ENCODE measurements around the gene B4GALT3. TPM values are rescaled to one million over a fixed set of nuclear protein-coding genes. Genes with fewer than 3 reads are reported as not detected.

Gene B4GALT3
- total and polyA plus RNA-seq, 2 of the 8 experiments (the other 6 are each of a cell fraction or from before 2014, with no cell fraction given): 42.3 to 43.0 TPM

DNA sequence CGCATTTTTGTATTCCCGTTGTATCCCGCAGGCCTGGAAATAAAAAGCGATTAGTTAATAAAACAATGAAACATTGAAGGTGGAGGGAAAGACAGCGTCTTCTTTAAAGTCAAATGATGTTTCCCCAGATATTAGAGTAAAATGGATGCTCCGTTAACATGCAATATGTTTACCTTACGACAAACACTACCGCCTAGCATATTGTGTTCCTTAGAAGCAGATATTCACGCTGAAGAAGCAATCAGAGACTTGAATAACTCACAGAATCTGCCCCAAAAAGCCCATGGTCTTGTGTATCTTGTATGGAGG, 583 bp upstream of the B4GALT3 start:
- no peak overlapping the region for H3K14ac ChIP-seq (ENCODE audit: insufficient read length)
- peaks cover 0 to 6% of the 10 kb centered on the region in 2 experiments for H4K20me1 ChIP-seq (replicated peaks in 1 of 2; ENCODE audit: control insufficient read depth in 1 of 2, insufficient read depth in 2 of 2, low read length in 2 of 2)
- H4K5ac ChIP-seq (ENCODE audit: insufficient read length, low read depth, low read length): no peak overlapping the region
- no peak overlapping the region for H3K56ac ChIP-seq (replicated peaks; ENCODE audit: insufficient read length, low read depth, low read length)
- H3K79me1 ChIP-seq (ENCODE audit: low read depth, low read length): peaks cover 4% of the 10 kb centered on the region
- H3K4me1 ChIP-seq (replicated peaks in 1 of 4; ENCODE audit: control insufficient read depth in 3 of 4, insufficient read depth in 4 of 4, low read length in 3 of 4): peaks cover 0 to 13% (median under 1%) of the 10 kb centered on the region in 4 experiments; a peak in 3 of 7 replicates
- 0 out of 2 replicates have a peak overlapping the region, but pooled peaks have one; percentile 84 for H4K8ac ChIP-seq (ENCODE audit: extremely low read depth, insufficient read depth, low read length)
- H2BK5ac ChIP-seq (ENCODE audit: low read depth, low read length): peak overlapping the region; percentile 99; the same call in 1 of the 2 replicates
- H2AFZ ChIP-seq (ENCODE audit: low read length): peak overlapping the region; percentile 55
- H3K23ac ChIP-seq (ENCODE audit: insufficient read length): no peak overlapping the region
- peaks cover 5 to 25% (median 12%) of the 10 kb centered on the region in 4 experiments; a peak in 5 of 8 replicates for H3K36me3 ChIP-seq (ENCODE audit: control insufficient read depth in 2 of 4, insufficient read depth in 4 of 4, low read length in 3 of 4)
- H4K91ac ChIP-seq (replicated peaks; ENCODE audit: insufficient read length, low read length): no peak overlapping the region
- H3K9ac ChIP-seq (replicated peaks in 1 of 4; ENCODE audit: extremely low read depth in 1 of 4, low read depth in 3 of 4, low read length in 3 of 4): no peak overlapping the region; a peak in 1 of 7 replicates
- H3K79me2 ChIP-seq (ENCODE audit: control insufficient read depth in 1 of 2, insufficient read depth in 2 of 2, low read length in 2 of 2): peaks cover 0 to 4% of the 10 kb centered on the region in 2 experiments; a peak in 1 of 4 replicates
- peak overlapping the region; percentile 61 to 93 for H3K4me2 ChIP-seq (ENCODE audit: insufficient read depth in 1 of 2, low read depth in 2 of 2, low read length in 2 of 2)
- FAIRE-seq: no peak
- ChIA-PET CTCF (ENCODE audit: partially characterized antibody) (interaction anchor here (0.9 to 2.5 kb wide), 2 partner anchors 14 to 1309 kb away, joined by 3 to 11 read pairs; no protein-coding TSS in a partner anchor), POLR2A (ENCODE audit: partially characterized antibody) (interaction anchor here (0.7 to 4.0 kb wide), 7 partner anchors 11 to 262 kb away, joined by 3 to 51 read pairs (median 11); partner anchors contain the start of genes ADAMTS4, DEDD, F11R and NDUFS2)
- no peak overlapping the region for H3K4ac ChIP-seq (replicated peaks; ENCODE audit: insufficient read length, low read depth, low read length)
- no peak overlapping the region; the same call in 1 of the 2 replicates for H2BK15ac ChIP-seq (ENCODE audit: low read length)
- H2AK5ac ChIP-seq (ENCODE audit: low read depth, low read length): no peak overlapping the region
- H3K23me2 ChIP-seq (ENCODE audit: low read depth, low read length): peaks cover 2% of the 10 kb centered on the region; the same call in 1 of the 2 replicates
- no peak overlapping the region for H3K18ac ChIP-seq (ENCODE audit: extremely low read depth, low read length)
- H2BK12ac ChIP-seq (ENCODE audit: low read depth, low read length): peak overlapping the region; percentile 83; the same call in 1 of the 2 replicates
- H3K9me3 ChIP-seq (ENCODE audit: insufficient read depth in 2 of 2, low read depth in 1 of 2, low read length in 1 of 2): no peaks in the 10 kb centered on the region
- peak overlapping the region; percentile 66 to 96 (median 84); a peak in 6 of 8 replicates for H3K4me3 ChIP-seq (ENCODE audit: extremely low read depth in 1 of 4, insufficient read depth in 2 of 4, low read depth in 3 of 4, low read length in 4 of 4)
- no peaks in the 10 kb centered on the region for H3K27me3 ChIP-seq (replicated peaks in 1 of 4; ENCODE audit: control insufficient read depth in 3 of 4, extremely low read depth in 1 of 4, insufficient read depth in 3 of 4, low read length in 3 of 4)
- no peak overlapping the region for H3K27ac ChIP-seq (ENCODE audit: low read depth, low read length)
- WGBS, 2 experiments (ENCODE audit: extremely low coverage in 1 of 2, insufficient coverage in 1 of 2, insufficient read length in 1 of 2, insufficient replicate concordance in 2 of 2, low coverage in 1 of 2, low lambda C conversion rate in 2 of 2, missing lambda C conversion rate in 1 of 2): 36% methylated on average over 9 of the region's 9 CpGs; no CpG with 5 or more reads in 1 of the 2 experiments
- H2BK20ac ChIP-seq (ENCODE audit: low read length): no peak overlapping the region
- no peak overlapping the region for H2BK120ac ChIP-seq (replicated peaks; ENCODE audit: low read depth, low read length)
- no peak for DNase-seq (ENCODE audit: low read depth in 1 of 2, low spot score in 2 of 2)
- TF ChIP-seq CHD2 (IDR thresholded peaks at IDR 0.05; ENCODE audit: low read length): no peak

Data from H1 (cell line).